ENCODE data around the gene UBE3A. TPM values are rescaled to one million over a fixed set of nuclear protein-coding genes. Genes with fewer than 3 reads are reported as not detected.
A peak's percentile ranks its signal among the peaks of the same experiment; 100 is the strongest.
"Not testable (repeated sequence)": the region's sequence is repeated elsewhere in the genome, so short reads cannot be mapped to it uniquely, and the experiment has no call there.

The UBE3A gene
- total RNA-seq, 1 donor from 2014 or later = 33.6 TPM

DNA sequence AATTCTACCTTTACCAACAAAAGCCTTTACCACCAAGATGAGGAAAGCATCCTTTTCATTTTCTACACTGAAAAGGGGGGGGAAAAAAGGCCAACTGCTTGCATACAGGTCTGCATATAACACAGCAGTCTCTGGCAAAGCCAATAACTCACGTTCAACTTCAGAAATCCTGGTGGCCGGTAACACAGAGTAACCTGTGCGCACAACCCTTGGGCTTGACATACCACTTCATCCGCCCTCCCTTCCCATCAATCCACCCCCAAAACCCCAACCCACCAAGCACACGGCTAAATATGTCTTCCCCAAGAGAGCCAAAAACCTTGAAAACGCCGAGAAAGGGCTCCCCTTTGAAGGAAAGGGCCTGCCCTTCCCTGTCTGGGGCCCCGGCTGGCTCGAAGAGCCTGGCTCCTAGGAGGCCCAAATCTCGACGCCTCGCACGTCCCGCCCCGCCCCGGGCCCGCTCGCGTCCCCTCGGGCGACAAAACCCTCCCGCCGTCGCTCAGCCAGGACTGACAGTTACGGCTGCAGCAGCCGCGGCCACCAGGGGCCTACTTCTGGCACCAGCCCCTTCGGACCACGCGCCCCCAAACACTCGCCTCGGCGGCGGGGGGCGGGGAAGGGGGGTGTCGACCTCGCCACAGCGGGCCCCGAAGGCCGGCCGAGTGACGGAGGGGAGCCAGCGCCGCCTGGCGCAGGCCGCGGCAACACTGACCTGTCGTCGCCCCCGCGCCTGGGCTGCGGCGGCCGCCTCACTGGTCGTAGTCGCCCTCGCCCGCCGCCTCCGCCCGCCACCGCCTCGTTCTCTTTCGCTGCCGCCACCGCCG is 835 bp downstream of the UBE3A start:
- DNase-seq (ENCODE audit: low read depth in 2 of 2) = peak; percentile 36 to 74

DNA sequence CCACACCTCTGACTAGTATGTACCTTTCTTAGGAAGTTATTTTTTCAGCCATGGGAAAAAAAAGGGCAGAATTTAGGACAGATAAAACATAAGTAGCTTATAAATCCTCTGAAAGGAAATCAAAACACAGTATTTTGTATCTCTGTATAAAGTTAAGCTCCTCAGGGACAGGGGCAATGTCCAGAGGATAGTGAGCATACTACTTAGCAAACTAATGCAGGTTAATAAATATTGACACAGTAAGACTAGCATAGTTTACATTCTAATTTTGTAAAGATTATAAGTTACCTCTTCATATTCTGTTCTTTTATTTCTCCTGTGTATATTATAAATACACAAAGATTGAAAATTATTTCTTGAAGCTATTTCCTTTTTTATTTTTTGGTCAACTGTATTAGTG is 2.1 kb downstream of the UBE3A start:
- no peak for DNase-seq (ENCODE audit: low read depth in 2 of 2)

DNA sequence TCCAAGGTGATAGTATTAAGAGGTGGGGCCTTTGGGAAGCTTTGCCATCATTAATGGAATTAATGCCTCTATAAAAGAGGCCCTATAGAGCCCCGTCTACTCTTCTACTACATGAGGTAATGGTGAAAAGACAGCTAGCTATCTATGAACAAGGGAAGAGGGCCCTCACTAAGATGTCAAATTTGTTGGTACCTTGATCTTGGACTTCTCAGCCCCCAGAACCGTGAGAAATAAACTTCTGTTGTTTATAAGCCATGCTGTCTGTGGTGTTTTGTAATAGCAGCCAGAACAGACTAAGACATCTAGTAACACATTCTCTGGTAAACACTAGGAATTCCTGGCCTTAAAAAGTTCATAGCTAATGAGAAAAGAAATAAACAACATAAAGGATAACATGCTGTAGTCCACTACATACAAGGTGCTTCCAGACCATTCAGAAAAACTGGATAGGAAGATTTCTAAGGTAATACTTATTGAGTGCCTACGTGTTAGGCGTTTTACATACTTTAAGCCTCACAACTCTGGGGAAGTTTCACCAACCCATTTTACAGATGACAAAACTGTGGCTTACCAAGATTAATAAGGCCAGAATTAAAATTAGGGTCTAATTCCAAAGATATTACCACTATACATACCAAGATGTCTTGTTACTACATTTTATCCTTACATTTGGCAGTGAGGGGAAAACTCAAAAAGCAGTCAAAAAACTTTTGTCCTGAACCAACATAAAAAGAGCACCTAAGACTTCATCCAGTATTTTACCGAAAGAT is 3.2 kb downstream of the UBE3A start:
- no peak for DNase-seq (ENCODE audit: low read depth in 2 of 2)

DNA sequence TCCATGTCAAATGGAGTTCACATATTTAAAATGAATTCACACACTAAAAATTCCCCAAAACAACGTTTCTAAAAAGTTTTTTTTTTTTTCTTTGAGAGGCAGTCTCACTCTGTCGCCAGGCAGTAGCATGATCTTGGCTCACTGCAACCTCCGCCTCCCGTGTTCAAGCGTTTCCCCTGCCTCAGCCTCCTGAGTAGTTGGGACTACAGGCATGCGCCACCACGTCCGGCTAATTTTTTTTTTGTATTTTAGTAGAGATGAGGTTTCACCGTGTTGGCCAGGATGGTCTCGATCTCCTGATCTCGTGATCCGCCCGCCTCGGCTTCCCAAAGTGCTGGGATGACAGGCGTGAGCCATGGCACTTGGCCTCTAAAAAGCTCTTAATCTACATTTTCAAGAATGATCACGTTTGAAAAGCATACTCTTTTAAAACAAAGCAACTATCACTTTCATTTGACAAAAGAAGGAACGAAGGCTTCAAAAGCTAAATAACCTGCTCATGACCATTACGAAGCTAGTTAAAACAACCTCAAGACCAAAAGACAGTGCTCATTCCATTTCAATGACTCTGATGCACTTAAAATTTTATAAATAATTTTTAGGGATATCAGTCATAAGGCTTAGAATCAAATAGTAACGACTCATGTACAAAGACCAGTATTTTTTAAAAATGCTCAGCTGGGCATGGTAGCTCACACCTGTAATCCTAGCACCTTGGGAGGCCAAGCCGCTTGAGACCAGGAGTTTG is 5.5 kb downstream of the UBE3A start:
- no peak for DNase-seq (ENCODE audit: low read depth in 2 of 2)

DNA sequence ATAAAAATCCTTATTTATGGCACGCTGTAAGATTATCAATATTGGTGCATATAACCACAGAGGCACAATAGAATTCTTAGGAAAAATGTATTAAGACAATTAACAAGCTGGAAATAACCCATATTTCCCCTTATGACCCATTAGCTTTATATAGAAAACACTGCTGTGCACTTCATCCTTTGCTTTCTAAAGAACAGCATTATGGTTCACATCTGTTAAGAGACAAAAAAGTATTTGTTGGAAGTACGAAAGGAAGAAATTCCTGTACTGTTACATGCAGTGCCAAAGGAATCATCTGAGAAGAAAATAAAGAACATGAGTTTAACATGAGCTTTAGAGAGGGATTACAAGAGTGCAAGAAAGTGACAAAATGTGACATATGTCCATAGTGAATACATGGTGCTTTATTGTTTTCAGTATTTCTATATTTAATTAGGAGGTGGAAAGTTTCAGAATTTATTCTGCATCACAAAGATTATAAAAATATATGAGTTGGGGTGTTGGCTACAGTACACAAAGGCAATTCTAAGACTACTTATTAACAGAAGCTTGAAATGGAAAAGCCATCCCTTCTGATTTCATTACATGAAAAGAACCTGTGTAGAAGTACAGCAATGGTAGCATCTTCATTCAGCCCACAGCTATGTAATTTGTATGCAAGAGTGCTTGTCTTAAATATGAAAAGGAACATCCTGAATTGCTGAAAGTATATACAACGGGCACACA is 6.8 kb downstream of the UBE3A start:
- DNase-seq (ENCODE audit: low read depth in 2 of 2) = no peak

DNA sequence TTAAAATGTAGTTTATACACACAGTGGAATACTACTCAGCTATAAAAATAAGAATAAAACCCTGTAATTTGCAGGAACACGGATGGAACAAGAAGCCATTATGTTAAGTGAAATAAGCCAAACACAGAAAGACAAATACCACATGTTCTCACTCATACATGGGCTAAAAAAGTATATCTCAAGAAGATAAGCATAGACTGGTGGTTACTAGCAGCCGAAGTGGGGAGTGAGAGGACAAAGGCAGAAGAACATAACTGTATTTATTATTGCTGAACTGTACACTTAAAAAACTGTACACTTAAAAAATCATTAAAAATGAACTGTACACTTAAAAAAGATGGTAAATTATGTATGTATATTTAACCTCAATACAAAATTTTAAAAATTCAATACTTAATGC is 11.0 kb downstream of the UBE3A start:
- no peak for DNase-seq (ENCODE audit: low read depth in 2 of 2)

DNA sequence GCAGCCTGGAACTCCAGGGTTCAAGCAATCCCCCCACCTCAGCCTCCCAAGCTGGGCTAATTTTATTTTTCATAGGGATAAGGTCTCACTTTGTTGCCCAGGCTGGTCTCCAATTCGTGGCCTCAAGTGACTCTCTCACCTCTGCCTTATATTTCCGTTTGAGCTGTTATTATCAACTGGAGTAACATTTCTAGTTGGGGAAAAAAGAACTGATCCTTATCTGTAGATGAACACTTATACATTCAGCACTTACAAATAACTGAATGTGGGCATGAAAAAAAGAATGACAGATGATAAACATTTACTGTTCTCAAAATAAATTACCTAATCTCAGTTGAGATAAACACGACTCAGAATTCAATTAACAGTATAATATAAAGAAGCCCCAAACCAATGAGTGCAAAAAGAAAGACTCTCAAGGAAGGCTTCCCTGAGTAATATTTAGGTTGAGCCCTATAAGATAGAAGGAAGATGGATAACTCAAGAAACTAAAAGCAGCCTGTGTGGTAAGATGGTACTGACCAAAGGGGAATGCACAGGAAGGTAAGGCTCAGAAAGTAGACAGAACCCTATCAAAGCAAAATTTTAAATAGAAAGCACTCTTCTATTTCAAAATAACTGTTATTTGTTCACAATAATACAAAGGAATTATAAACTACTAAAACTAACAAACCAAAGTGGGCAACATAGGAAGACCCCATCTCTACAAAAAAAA is 11.8 kb downstream of the UBE3A start:
- DNase-seq (ENCODE audit: low read depth in 2 of 2) = no peak

DNA sequence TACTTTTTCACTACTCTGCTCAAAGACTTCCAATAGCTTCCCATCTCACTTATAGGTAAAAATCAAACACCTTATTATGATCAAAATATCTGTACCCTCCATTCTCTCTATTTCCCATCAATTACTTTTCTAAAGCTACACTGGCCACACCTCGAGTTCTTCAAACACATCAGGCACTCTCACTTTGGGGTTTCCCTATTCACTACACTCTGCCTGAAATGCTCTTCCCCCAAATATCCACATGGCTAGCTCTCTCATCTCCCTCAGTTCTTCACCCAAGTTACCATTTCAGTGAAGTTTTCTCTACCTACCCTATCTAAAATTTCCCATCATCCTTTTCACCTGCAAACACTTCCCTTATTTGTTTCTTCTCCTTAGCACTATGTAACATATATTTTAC is 14.8 kb downstream of the UBE3A start:
- no peak for DNase-seq (ENCODE audit: low read depth in 2 of 2)

DNA sequence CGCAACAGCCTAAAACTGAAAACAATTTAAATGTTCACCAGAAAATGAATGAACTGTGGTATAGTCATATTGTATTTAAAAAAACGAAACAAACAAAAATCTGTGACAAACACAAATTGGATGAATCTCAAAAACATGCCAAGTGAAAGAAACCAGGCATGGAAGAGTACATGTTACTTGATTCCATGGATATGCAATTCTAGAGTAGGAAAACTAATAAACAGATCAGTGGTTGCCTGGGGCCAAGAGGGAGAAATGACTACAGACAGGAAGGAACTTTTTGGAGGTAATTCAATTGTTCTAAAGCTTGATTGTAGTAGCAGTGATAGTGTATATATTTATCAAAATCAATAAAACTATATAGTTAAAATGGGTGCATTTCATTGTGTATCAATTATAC is 16.8 kb downstream of the UBE3A start:
- DNase-seq (ENCODE audit: low read depth in 2 of 2) = peak in 1 of 2 donors; percentile 52

DNA sequence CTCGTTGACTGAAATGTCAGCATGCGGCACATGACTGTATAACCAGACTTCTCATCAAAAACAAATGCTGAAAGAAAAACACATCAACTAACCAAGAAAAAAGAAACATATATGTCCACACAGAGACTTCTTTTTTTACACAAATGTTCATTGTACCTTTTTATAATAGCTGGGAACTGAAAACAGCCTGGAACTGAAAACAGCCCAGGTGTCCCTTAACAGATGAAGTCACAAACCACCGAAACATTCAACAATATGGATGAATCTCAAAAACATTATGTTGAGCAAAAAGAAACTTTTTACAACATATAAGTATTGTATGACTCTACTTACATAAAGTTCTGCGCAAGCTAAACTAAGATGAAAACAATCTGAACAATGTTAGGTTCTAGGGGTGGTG is 20.6 kb downstream of the UBE3A start:
- no peak for DNase-seq (ENCODE audit: low read depth in 2 of 2)

DNA sequence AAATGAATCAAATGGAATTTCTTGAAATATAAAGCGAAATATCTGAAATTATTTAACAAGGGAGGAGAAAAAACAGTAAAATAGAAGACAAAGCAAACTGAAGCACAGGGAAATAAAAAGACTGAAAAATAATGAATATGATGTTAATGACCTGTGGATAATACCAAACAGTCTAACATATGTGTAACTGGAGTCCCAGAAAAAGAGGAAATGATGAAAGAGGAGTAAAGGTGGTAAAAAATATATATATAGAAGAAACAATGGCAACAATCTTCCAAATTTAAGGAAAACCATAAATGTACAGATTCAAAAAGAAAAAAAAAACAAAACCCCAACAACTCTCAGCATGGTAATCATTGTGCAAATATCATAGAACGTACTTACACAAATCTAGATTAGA is 21.2 kb downstream of the UBE3A start:
- no peak for DNase-seq (ENCODE audit: low read depth in 2 of 2)

DNA sequence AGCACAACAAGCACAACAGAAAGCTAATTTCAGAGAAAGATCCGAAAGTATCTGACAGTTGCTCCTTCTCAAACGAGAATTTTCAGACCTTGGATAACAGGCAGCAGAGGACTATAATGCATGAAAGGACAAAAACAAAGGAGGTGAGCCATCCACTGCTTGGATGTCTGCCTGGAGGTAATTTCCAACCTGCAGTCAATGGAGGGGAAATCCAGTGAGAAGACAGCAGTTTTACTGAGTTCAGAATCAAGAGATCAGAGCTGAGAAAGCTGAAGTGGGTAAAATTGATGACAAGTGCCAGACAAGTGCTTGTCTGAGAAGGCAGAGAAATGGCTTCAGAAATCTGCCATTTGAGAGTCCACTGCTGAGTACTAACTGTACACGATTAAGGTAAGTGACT is 22.1 kb downstream of the UBE3A start:
- DNase-seq (ENCODE audit: low read depth in 2 of 2) = peak in 1 of 2 donors; percentile 58

DNA sequence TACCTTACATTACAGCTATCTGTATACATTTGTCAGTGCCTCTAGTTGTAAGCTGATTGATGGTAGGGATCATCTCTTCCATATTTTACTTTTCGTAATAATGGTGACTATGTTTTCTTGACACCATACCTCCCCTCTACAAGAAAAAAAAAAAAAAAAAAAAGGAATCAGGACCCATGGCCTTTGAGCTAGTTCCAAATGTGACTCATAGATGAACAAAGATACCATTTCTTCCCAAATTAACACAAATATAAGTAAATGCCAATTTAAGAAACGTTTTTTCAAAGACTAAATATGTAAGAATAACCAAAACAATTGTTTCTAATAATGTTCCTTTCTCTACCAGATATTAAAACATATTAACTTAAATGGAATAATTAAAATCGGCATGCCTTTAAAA is 23.1 kb downstream of the UBE3A start:
- no peak for DNase-seq (ENCODE audit: low read depth in 2 of 2)

DNA sequence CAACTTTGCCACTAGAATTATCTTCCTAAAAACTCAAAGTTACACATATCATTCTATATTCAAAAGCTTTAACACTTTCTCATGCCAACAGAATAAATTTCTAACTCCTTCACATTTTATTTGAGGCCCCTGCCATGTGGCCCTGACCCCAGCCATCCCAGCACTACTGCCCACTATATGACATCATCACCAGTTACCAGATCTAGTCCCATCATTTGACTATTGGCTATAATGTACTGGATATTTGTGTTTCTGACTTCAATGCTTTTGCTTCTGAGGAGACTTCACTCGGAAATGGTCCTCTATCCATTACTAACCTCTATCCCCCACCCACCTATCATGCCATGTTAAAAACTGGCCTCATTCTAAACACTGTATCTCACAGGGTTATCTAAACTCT is 23.6 kb downstream of the UBE3A start:
- no peak for DNase-seq (ENCODE audit: low read depth in 2 of 2)

DNA sequence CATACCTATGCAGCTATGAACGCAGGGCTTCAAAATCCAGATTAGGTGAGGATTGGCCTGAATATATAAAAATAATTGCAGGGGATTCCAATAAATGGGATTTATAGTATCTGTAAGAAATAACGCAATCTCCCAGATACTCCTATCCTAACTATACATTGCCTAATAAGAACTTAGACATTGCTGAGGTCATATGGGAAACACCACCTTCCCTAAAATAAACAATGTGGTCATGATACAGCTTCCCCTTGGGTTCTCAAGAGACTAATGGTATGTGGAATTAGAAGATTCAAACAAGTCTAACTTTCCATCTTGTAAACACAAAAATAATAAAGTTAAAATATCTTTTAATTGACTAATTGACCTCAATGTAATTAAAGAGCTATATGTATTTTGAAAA is 28.2 kb downstream of the UBE3A start:
- DNase-seq (ENCODE audit: low read depth in 2 of 2) = no peak

DNA sequence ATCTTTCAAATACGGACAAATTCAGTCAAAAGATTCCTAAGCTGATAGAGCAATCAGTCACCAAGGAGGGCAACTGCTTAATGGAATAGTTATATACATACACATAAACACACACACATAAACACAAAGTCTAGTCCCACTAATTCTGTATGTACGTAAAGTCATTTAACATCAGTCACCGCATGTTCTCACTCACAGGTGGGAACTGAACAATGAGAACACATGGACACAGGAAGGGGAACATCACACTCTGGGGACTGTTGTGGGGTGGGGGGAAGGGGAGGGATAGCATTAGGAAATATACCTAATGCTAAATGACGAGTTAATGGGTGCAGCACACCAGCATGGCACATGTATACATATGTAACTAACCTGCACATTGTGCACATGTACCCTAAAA is 29.1 kb downstream of the UBE3A start:
- not testable (repeated sequence) for DNase-seq (ENCODE audit: low read depth in 2 of 2)

DNA sequence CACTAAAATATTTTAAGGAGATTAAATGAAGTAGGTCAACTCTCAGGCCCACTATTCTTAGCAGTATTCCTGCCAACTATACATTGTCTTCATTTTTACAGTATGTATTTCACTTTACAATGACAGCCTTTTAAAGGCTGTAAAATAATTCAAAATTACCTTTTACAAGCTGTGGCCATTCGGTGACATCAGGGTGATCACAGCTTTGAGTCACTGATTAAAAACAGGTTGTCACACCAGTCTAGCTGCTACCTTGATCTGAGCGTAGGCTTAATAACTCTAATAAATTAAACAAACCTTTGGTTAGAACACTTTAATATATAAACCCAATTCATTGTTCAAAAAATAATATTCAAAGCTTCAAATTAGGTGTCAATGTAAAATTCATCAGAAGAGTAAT is 29.9 kb downstream of the UBE3A start:
- DNase-seq (ENCODE audit: low read depth in 2 of 2) = no peak

DNA sequence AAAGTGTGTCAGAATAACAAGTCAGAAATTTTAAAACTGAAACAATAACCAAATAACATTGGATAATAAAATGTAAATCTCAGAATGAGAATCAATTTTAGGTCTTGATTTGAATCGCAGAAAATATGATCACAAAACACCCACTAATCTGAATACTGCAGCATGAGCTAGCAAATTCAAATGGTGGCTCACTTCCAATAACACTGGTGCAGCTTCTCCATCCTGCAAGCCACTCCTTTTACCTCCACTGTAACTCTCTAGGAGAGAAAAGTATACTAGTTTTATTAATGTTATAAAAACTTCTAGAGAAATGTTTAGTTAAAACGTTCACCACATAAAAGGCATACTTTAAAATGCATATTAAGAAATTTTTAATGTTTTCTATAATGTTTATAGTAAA is 30.4 kb downstream of the UBE3A start:
- DNase-seq (ENCODE audit: low read depth in 2 of 2) = no peak

DNA sequence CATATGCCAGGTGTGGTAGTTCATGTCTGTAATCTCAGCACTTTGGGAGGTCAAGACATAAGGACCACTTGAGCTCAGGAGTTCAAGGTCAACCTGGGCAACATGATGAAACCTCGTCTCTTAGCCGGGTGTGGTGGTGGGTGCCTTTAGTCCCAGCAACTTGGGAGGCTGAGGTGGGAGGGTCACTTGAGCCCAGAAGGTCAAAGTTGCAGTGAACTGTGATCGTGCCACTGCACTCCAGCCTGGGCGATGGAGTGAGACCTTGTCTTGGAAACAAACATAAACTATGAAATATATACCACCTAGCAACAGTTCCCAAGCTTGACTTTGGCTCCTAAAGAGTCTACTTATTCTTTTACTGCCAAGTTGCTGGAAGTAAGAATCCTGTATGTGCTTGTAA is 30.9 kb downstream of the UBE3A start:
- DNase-seq (ENCODE audit: low read depth in 2 of 2) = no peak

DNA sequence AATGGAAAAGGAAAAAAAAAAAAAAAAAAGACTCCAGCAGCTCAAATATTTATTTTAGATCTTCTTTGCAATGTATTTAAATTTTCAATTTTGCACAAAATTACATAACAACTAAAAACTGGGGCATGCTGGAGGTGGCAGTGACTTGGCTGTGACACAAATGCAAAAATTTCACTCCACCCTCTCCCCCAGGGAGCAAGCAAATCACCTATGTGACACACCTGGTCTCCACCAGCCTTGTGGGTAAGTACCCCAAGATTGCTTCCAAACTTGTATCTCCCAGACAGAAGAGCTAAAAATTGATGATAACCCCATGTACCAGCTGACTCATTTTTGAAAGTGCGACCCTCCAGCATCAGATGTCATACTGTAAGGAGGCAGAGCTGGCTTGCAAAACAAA is 32.0 kb downstream of the UBE3A start:
- no peak for DNase-seq (ENCODE audit: low read depth in 2 of 2)

DNA sequence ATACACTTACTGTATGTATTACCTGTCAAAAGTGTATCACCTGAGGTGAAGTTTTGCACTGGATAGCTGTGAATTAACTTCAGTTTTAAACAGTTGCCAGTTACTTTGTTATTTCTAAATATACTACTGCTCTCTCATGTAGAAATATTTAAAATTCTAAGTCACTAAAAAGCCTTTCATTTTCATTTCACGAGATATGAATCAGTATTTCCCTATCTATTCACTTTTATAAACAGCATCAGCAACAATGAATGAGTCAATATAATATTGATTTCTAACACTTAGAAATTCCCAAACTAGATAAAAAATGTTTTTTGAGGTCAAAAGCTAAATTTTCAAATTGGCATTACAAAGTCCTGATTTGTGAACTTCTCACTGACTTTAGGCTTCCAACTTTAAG is 32.6 kb downstream of the UBE3A start:
- no peak for DNase-seq (ENCODE audit: low read depth in 2 of 2)
